Skin of body (tissue), 2 donors: ENCODE data around the gene SPECC1L. TPM values are rescaled to one million over a fixed set of nuclear protein-coding genes. Genes with fewer than 3 reads are reported as not detected.
"Not testable (repeated sequence)": the region's sequence is repeated elsewhere in the genome, so short reads cannot be mapped to it uniquely, and the experiment has no call there.

Experiments used
- DNase-seq: peaks from one replicate; lab custom pipeline; 2025; lab: John Stamatoyannopoulos, UW
- total RNA-seq: library from RNA; depleted of rRNA; stranded (reverse); fragments of >200 nt; gene quantifications from one replicate; pipeline ENCODE4 v1.2.3, GENCODE V29; 2014

SPECC1L gene
- total RNA-seq, 1 donor from 2014 or later = 28.8 TPM

DNA sequence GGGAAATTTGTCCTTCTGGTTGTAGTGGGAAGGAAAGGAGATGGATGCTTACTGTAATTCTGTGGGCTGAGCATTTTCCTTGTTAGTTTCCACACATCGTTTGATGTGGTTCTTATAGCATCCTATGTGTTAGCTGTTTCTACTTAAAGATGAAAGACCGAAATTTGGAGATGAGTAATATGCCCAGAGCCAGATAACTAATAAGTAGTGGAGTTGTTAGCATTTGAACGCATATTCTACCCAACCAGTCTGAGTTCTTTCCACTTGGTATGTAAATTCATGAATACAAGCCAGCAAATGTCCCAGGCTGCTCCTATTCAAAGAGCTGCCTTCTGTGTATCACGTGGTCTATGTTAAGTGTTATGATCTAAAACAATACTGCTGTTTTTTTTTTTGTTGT is 14.6 kb downstream of the SPECC1L start:
- DNase-seq = peak; percentile 83

GRCh38 chr22:24287212-24287611 is 16.6 kb downstream of the SPECC1L start:
- not testable (repeated sequence) for DNase-seq

GRCh38 chr22:24287801-24288200 is 17.2 kb downstream of the SPECC1L start:
- DNase-seq = not testable (repeated sequence)

DNA sequence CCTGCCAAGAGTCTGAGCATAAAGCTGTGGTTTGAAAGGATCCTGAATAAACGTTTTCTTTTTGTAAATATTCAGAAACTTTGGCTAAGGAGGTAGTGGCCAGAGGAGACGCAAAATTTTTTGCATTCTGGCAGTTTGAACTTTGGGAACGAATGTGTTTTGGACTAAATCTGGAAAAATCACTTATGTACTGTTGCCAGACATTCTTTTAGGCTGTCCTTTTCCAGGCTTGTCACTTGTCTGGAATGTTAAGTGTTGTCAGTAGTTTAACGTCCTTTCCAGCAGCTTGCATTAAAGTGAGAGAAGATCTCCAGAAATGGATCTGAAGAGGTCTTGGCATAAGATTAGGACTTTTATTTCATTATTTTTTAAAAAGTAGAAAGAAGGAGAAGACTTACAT is 18.5 kb downstream of the SPECC1L start:
- peak; percentile 93 for DNase-seq

- no peak for DNase-seq
Measured at GRCh38 chr22:24289741-24290163, 19.1 kb downstream of the SPECC1L start.

DNA sequence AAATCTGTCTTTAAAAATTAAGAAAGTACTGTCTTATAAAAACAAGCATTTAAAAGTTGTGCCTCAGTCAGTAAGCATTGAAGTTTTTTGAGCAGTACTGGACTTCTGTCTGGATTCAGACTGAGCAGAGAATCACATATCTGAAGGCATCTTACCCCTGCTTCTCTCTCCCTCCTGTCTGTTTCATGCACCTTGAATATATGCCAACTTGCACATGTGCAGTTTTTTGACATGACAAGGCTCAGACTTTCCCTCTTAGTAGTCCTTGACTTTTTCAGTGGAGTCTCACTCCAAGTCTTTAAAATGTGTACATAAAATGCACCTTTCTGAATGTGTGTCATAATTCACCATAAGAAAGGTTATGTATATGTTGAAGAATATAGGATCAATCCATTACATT is 19.8 kb downstream of the SPECC1L start:
- no peak for DNase-seq

DNA sequence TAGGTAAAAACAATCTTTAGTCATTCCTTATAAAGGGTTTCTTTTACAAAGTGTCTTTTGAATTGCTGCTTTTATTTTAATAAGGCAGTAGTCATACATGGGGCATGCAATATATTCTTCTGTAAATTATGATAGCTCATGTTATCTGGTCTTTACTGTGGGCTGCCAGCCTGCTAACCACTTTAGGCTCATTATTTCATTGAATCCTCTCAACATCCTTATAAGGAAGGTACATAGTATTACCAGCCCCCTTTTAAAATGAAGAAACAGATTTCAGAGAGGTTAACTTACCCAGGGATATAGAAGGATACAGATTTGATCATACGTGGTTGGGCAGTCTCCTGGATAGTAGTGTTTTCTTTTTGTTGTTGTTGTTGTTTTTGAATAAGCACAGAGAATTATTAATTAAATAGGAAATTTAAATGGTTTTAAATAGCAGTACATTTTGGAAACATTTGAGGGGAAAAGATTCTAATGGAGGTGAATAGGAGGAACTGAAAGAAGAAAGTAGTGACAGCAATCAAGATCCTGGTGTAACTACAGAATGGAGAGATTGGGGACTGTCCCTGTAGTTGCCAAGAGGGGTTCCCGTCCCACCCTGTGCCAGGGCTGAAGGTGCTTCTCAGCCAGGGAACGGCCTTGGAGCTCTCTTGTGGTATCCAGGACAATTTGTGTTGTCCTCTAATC is 21.0 kb downstream of the SPECC1L start:
- DNase-seq = no peak

DNA sequence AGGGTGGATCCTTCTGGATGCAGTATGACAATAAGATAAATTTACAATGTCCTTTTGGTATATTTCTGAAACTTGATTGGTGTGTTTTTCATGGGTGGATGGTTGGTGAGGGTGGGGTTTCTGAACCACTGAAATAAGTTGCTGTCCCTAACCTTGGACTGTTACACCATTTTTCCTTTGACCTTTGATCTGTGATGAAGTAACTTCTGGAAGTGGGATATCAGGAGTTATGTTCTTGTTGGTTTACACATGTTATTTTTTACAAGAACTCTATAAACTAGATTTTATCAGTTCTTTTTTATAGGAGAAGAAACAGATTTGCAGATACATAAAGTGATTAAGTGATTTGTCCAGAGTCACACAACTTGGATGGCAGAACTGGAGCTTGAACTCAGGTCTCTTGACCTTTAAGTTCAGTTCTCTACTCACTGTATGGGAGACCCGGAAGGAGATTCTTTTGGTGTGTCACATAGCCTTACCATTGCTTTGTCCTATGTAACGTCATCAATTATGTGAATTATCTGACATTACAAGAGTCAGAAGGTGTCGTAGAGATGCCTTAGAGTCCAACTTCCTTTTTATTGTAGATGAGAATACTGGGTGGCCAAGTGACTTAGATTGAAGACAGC is 21.7 kb downstream of the SPECC1L start:
- DNase-seq = not testable (repeated sequence)

DNA sequence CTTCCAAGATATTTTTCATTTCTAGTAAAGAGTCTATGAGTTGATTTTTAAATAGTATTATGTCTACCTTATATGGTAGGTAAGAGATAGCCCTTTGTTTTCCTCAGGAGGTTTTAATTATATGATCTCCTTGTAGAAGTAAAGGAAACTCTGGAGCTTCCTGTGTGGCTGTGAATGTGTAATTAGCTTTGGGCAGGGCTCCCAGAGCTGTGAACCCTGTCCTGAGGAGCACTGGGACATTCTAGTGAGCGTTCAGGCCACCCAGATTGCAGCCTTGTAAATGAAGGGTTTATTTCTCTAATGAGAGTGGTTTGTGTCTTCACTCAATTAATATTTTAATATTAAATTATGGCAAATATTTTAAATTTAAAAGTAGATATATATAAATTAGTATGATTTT is 24.3 kb downstream of the SPECC1L start:
- DNase-seq = not testable (repeated sequence)

- DNase-seq = not testable (repeated sequence)
Measured at GRCh38 chr22:24298497-24299155, 28.0 kb downstream of the SPECC1L start.

- DNase-seq = not testable (repeated sequence)
Measured at GRCh38 chr22:24300522-24300921, 29.9 kb downstream of the SPECC1L start.

DNA sequence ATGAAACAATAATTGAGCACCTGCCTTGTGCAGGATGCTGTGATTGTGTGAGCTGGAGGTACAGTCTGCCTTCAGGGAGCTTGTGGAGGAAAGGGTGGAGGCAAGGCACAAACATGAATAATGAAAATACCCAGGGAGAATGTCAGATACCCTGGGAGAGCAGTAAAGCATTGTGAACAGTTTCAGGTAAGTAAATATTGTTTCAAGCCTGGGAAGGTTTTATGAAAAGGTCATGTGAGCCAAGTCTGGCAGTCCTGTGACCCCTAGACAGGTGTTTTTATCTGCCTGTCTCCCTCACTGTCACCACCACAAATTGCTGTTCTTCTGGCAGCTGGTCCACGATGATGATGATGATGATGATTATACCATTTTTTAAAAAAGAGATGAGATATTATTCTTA is 32.0 kb downstream of the SPECC1L start:
- DNase-seq = no peak

- DNase-seq = no peak
Measured at GRCh38 chr22:24303007-24303406, 32.4 kb downstream of the SPECC1L start.

- no peak for DNase-seq
Measured at GRCh38 chr22:24304062-24304675, 33.5 kb downstream of the SPECC1L start.

DNA sequence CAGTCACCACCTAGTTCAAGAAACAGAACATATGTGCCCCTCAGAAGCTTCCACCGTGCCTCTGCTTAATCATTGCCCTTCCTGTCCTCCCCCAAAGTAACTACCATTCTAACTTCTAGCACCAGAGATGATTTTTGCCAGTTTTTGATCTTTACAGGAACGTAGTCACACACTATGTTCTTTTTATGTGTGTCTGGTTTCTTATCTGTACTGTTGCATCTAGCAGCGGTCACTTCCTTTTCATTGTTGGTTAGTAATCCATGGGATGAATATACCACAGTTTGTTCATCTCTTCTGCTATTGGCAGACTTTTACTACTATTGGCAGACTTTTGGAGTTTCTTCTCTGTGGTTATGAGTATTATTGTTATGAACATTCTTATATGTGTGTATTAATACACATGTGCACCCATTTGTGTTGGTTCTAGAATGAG is 34.6 kb downstream of the SPECC1L start:
- DNase-seq = no peak

DNA sequence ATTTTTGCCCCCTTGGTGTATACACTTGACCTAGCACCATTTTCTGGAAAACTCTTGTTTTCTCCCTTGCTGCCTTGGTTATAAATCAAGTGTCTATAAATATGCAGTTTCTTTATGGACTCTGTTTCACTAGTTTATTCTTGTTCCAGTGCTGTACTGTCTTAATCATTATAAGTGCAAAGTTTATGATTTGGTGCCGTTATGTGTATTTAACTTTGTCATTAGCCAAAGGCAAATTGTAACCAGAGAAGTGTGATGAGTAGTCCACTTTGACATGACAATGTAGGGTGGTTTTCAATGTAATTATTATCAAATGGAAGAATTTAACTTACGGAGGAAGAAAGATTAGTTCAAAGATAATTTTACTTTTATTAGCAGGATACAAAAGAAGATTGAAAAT is 40.3 kb downstream of the SPECC1L start:
- no peak for DNase-seq

- DNase-seq = no peak
Measured at GRCh38 chr22:24315367-24315966, 44.8 kb downstream of the SPECC1L start.

- not testable (repeated sequence) for DNase-seq
Measured at GRCh38 chr22:24316264-24316663, 45.6 kb downstream of the SPECC1L start.

DNA sequence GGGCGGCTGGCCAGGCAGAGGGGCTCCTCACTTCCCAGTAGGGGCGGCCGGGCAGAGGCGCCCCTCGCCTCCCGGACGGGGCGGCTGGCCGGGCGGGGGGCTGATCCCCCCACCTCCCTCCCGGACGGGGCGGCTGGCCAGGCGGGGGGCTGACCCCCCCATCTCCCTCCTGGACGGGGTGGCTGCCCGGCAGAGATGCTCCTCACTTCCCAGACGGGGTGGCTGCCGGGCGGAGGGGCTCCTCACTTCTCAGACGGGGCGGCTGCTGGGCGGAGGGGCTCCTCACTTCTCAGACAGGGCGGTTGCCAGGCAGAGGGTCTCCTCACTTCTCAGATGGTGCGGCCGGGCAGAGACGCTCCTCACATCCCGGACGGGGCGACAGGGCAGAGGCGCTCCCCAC is 46.9 kb downstream of the SPECC1L start:
- not testable (repeated sequence) for DNase-seq

- DNase-seq = no peak
Measured at GRCh38 chr22:24319451-24319850, 48.8 kb downstream of the SPECC1L start.

- DNase-seq = no peak
Measured at GRCh38 chr22:24321999-24322398, 51.4 kb downstream of the SPECC1L start.

DNA sequence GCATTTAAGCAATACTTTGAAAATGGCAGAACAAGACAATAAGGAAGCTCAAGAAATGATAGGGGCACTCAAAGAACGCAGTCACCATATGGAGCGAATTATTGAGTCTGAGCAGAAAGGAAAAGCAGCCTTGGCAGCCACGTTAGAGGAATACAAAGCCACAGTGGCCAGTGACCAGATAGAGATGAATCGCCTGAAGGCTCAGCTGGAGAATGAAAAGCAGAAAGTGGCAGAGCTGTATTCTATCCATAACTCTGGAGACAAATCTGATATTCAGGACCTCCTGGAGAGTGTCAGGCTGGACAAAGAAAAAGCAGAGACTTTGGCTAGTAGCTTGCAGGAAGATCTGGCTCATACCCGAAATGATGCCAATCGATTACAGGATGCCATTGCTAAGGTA is 51.9 kb downstream of the SPECC1L start:
- DNase-seq = no peak
